Neuronal stem cell (in vitro differentiated cells): ENCODE data around the gene SLC25A44.

Experiments used
- DNase-seq: peaks from one replicate; pipeline ENCODE4 v3.0.0-alpha.2; 2013; ENCODE audit warnings: low spot score
- H2AFZ ChIP-seq: one replicate; pipeline ENCODE4 v1.6.1; 2013; ENCODE audit warnings: mild to moderate bottlenecking, low read length, inconsistent platforms
- H2AK5ac ChIP-seq: 2 replicates; pipeline ENCODE4 v1.6.1; 2013; ENCODE audit warnings: low read depth, mild to moderate bottlenecking, inconsistent platforms, low read length, moderate library complexity, mixed read lengths
- H2BK120ac ChIP-seq: 2 replicates; pipeline ENCODE4 v1.6.1; 2013; ENCODE audit warnings: low read depth, mild to moderate bottlenecking, inconsistent platforms, low read length, moderate library complexity, mixed read lengths
- H2BK12ac ChIP-seq: one replicate; pipeline ENCODE4 v1.6.1; 2013; ENCODE audit warnings: low read length, inconsistent platforms
- H2BK15ac ChIP-seq: 2 replicates; pipeline ENCODE4 v1.6.1; 2013; ENCODE audit warnings: mild to moderate bottlenecking, low read length, inconsistent platforms, mixed read lengths
- H2BK5ac ChIP-seq: one replicate; pipeline ENCODE4 v1.6.1; 2013; ENCODE audit warnings: inconsistent platforms, mild to moderate bottlenecking, low read length, moderate library complexity
- H3K14ac ChIP-seq: one replicate; pipeline ENCODE4 v1.6.1; 2013; ENCODE audit warnings: low read length, inconsistent platforms
- H3K18ac ChIP-seq: 2 replicates; pipeline ENCODE4 v1.6.1; 2013; ENCODE audit warnings: low read length, inconsistent platforms
- H3K23ac ChIP-seq: 2 replicates; pipeline ENCODE4 v1.6.1; 2013; ENCODE audit warnings: low read depth, mild to moderate bottlenecking, mixed read lengths, low read length, inconsistent platforms; ENCODE audit not compliant: poor library complexity
- H3K27ac ChIP-seq: replicated peaks from 3 replicates; pipeline ENCODE4 v1.5.1; 2013; ENCODE audit warnings: low read length, inconsistent platforms
- H3K27me3 ChIP-seq, 3 experiments: 2 replicates each; pipeline ENCODE4 v1.6.1; 2013; ENCODE audit warnings: low read length in 3 of 3, mild to moderate bottlenecking in 2 of 3, inconsistent platforms in 1 of 3, low read depth in 1 of 3, mixed read lengths in 1 of 3, moderate library complexity in 1 of 3; ENCODE audit not compliant: control insufficient read depth in 3 of 3, insufficient read depth in 3 of 3
- H3K36me3 ChIP-seq, 2 donors: replicated peaks in 1 of 2; 2 replicates each; pipeline ENCODE4 v1.6.1; 2013; ENCODE audit warnings: low read length in 2 of 2; ENCODE audit not compliant: control insufficient read depth in 2 of 2, insufficient read depth in 2 of 2
- H3K4ac ChIP-seq: 2 replicates; pipeline ENCODE4 v1.6.1; 2013; ENCODE audit warnings: inconsistent platforms, mild to moderate bottlenecking, low read length, moderate library complexity
- H3K4me1 ChIP-seq, 2 donors: 1 replicate in 1 of 2; 2 replicates in 1 of 2; pipeline ENCODE4 v1.6.1; 2013; ENCODE audit warnings: low read length in 2 of 2, low read depth in 1 of 2; ENCODE audit not compliant: control insufficient read depth in 2 of 2, insufficient read depth in 1 of 2
- H3K4me2 ChIP-seq: one replicate; pipeline ENCODE4 v1.6.1; 2013; ENCODE audit warnings: mild to moderate bottlenecking, low read length, inconsistent platforms; ENCODE audit not compliant: insufficient read depth, poor library complexity, severe bottlenecking
- H3K4me3 ChIP-seq, 2 donors: 2 replicates each; pipeline ENCODE4 v1.5.1; 2013; ENCODE audit warnings: low read length in 2 of 2, mild to moderate bottlenecking in 2 of 2, inconsistent platforms in 1 of 2, moderate library complexity in 1 of 2
- H3K79me1 ChIP-seq: one replicate; pipeline ENCODE4 v1.6.1; 2013; ENCODE audit warnings: low read depth, mild to moderate bottlenecking, inconsistent platforms, low read length, moderate library complexity
- H3K9ac ChIP-seq: one replicate; pipeline ENCODE4 v1.6.1; 2013; ENCODE audit warnings: mild to moderate bottlenecking, low read depth, low read length, inconsistent platforms; ENCODE audit not compliant: poor library complexity
- H3K9me3 ChIP-seq, 2 donors: replicated peaks in 1 of 2; 2 replicates each; pipeline versions ENCODE3 to v1.6.1; 2013; ENCODE audit warnings: low read length in 2 of 2, mild to moderate bottlenecking in 2 of 2, inconsistent platforms in 1 of 2, low read depth in 1 of 2, mixed read lengths in 1 of 2, moderate library complexity in 1 of 2; ENCODE audit not compliant: control insufficient read depth in 2 of 2, insufficient read depth in 1 of 2
- H4K8ac ChIP-seq: one replicate; pipeline ENCODE4 v1.6.1; 2013; ENCODE audit warnings: low read depth, mild to moderate bottlenecking, inconsistent platforms, low read length, moderate library complexity
- H4K91ac ChIP-seq: one replicate; pipeline ENCODE4 v1.6.1; 2013; ENCODE audit warnings: low read length, low read depth, mild to moderate bottlenecking, inconsistent platforms; ENCODE audit not compliant: poor library complexity
- WGBS, 2 donors: extraction: QIAGEN DNeasy Blood & Tissue Kit; methylation state at CpG; one replicate each; pipeline ENCODE4 v1.1.7; 2013; ENCODE audit warnings: missing lambda C conversion rate in 2 of 2, mixed read lengths in 1 of 2; ENCODE audit not compliant: insufficient read length in 2 of 2, insufficient replicate concordance in 1 of 2; ENCODE audit errors: extremely low coverage in 2 of 2; 5-methylcytosine and 5-hydroxymethylcytosine counted together

Gene SLC25A44

DNA sequence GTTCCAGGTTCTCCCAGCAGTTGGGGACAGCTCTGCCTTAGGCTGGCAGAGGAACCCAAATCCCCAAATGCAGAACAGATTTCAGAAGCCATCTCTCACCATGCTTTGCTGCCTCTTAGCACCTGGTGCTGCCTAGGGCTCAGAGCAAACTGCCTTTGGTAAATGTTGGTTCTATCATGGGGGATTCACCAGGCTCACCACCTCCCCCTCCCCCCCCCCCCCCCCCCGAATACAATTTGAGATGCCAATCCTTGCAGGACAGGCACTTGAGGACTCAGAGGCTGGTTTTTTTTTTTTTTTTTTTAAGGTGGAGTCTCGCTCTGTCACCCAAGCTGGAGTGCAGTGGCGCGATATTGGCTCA lies 54.4 kb downstream of the SLC25A44 start:
- Histone ChIP-seq H3K27ac (peak overlapping the region; percentile 79), H3K23ac (peak overlapping the region; percentile 83), H3K36me3 (peaks cover 34 to 47% of the 10 kb centered on the region in 2 donors), H3K4me1 (peaks cover 2 to 17% of the 10 kb centered on the region in 2 donors), H4K8ac (peak overlapping the region; percentile 32), H3K27me3 (no peaks in the 10 kb centered on the region), H4K91ac (no peak overlapping the region), H3K4ac (no peak overlapping the region), H3K18ac (peak overlapping the region; percentile 96), H3K9me3 (no peaks in the 10 kb centered on the region), H2AK5ac (peak overlapping the region; percentile 100), H2AFZ (no peak overlapping the region), H2BK12ac (peak overlapping the region; percentile 19), H3K14ac (peak overlapping the region; percentile 92), H3K4me3 (no peak overlapping the region), H2BK120ac (no peak overlapping the region), H3K4me2 (no peak overlapping the region), H3K9ac (peak overlapping the region; percentile 53), H2BK5ac (peak overlapping the region; percentile 89), H2BK15ac (peak overlapping the region; percentile 95), H3K79me1 (peaks cover 3% of the 10 kb centered on the region)
- WGBS, 2 donors, result no CpG with 5 or more reads among the region's 4 CpGs
- DNase-seq, result no peak

DNA sequence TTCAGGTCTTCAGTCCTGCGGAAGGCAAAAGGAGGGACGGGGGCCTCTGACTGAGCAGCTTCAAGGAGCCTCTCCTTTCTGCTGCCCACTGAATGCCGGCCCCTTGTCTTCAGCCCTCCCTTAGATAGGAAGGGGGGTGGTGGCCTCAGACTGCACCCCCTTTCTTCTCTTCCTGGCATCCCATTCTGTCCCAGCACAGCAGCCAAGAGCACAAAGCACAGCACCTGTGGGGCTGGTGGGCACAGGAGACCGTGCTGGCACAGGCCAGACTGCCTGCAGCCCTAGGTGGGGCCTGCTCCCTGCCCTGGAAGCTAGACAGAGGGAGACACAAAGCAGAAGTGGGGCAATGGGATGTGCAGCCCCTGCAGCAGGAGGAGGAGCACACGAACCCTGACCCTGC lies 55.7 kb downstream of the SLC25A44 start:
- no peak for DNase-seq
- H3K36me3 ChIP-seq, result peaks cover 42 to 60% of the 10 kb centered on the region in 2 donors
- H2BK120ac ChIP-seq, result no peak overlapping the region
- no peak overlapping the region for H3K4ac ChIP-seq
- no peak overlapping the region for H2BK12ac ChIP-seq
- no peaks in the 10 kb centered on the region for H3K27me3 ChIP-seq
- H2BK5ac ChIP-seq, result peak overlapping the region; percentile 57
- no peak overlapping the region for H2AK5ac ChIP-seq
- no peaks in the 10 kb centered on the region for H3K9me3 ChIP-seq
- H3K4me3 ChIP-seq, result no peak overlapping the region
- no CpG with 5 or more reads among the region's 5 CpGs for WGBS, 2 donors
- H3K4me1 ChIP-seq, result peaks cover 2 to 17% of the 10 kb centered on the region in 2 donors
- H3K27ac ChIP-seq, result peak overlapping the region; percentile 57
- H4K91ac ChIP-seq, result no peak overlapping the region
- no peak overlapping the region for H3K18ac ChIP-seq
- H3K79me1 ChIP-seq, result peaks cover 3% of the 10 kb centered on the region
- no peak overlapping the region for H2BK15ac ChIP-seq
- no peak overlapping the region for H4K8ac ChIP-seq
- H3K14ac ChIP-seq, result no peak overlapping the region
- H2AFZ ChIP-seq, result no peak overlapping the region
- H3K9ac ChIP-seq, result peak overlapping the region; percentile 25
- peak overlapping the region; percentile 92 for H3K23ac ChIP-seq
- H3K4me2 ChIP-seq, result no peak overlapping the region

DNA sequence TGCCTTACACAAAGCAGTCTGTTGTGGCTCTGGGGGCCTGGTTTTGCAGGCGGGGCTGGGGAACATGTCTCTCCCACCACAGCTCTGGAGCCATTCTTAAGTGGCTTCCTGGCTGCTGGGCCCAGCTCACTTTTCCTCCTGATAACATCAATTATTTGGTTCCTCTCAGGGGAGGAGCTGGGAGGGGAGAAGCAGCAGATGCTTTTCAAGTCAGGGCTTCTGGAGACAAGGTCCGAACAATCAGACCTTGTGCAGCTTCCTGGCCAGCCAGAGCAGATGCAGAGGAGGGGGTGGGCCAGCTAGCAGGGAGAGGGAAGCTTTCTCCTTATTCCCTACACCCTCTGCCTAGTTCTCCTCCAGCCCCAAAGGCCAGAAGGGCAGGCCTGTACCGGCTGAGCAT lies 57.6 kb downstream of the SLC25A44 start:
- Histone ChIP-seq H3K23ac (no peak overlapping the region), H4K8ac (no peak overlapping the region), H3K36me3 (peaks cover 45 to 72% of the 10 kb centered on the region in 2 donors), H3K14ac (no peak overlapping the region), H3K4me1 (peaks cover 2 to 16% of the 10 kb centered on the region in 2 donors), H2BK15ac (no peak overlapping the region), H3K4me3 (no peak overlapping the region), H3K9ac (no peak overlapping the region), H3K4ac (no peak overlapping the region), H2BK5ac (peak overlapping the region; percentile 2), H3K9me3 (no peaks in the 10 kb centered on the region), H2BK12ac (no peak overlapping the region), H2AK5ac (no peak overlapping the region), H3K27ac (no peak overlapping the region), H4K91ac (no peak overlapping the region), H2AFZ (no peak overlapping the region), H2BK120ac (no peak overlapping the region), H3K18ac (no peak overlapping the region), H3K27me3 (no peaks in the 10 kb centered on the region), H3K79me1 (no peaks in the 10 kb centered on the region), H3K4me2 (no peak overlapping the region)
- DNase-seq, result no peak
- no CpG with 5 or more reads among the region's 3 CpGs for WGBS, 2 donors

DNA sequence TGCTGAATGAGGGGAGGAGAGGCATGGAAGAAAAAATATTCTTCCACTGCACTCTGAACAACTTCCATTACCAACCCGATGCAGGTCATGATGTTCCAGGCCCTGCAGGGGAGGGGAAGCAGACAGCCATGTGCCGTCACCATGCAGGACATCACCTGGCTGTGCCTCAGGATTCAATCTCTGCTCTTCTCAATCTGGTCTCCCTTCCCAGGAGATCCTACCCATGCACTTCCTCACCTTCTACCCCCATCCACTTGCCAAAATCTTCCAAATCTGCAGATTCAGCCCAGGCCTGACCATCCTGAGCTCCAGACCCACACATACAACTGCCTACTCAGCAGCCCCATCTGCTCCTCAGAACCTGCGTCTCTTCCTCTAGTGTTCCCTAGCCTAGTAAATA lies 59.7 kb downstream of the SLC25A44 start:
- Histone ChIP-seq H2AFZ (no peak overlapping the region), H3K36me3 (peaks cover 60 to 91% of the 10 kb centered on the region in 2 donors)
- WGBS, 2 donors, result no CpG with 5 or more reads among the region's 3 CpGs

More for the DNA sequence above, 59.7 kb downstream of the SLC25A44 start:
- H3K79me1 ChIP-seq, result no peaks in the 10 kb centered on the region
- no peak overlapping the region for H4K91ac ChIP-seq
- no peak overlapping the region for H2AK5ac ChIP-seq
- H3K9me3 ChIP-seq, result no peaks in the 10 kb centered on the region
- no peak overlapping the region for H3K18ac ChIP-seq
- no peak overlapping the region for H3K23ac ChIP-seq
- H2BK12ac ChIP-seq, result no peak overlapping the region
- DNase-seq, result no peak
- no peak overlapping the region for H4K8ac ChIP-seq
- H3K4me1 ChIP-seq, result no peaks in the 10 kb centered on the region
- H3K27ac ChIP-seq, result no peak overlapping the region
- no peak overlapping the region for H3K14ac ChIP-seq
- H3K27me3 ChIP-seq, result no peaks in the 10 kb centered on the region
- H2BK120ac ChIP-seq, result no peak overlapping the region
- no peak overlapping the region for H2BK15ac ChIP-seq
- no peak overlapping the region for H2BK5ac ChIP-seq
- H3K4me2 ChIP-seq, result no peak overlapping the region
- no peak overlapping the region for H3K4me3 ChIP-seq
- peak overlapping the region; percentile 22 for H3K9ac ChIP-seq
- H3K4ac ChIP-seq, result no peak overlapping the region
